Trophoblast cell (in vitro differentiated cells and primary cell): ENCODE measurements around the gene ADD1.

Experiments used
- DNase-seq, 2 donors: peaks; one replicate each; pipeline ENCODE4 v3.0.0-alpha.2; 2016
- H2AFZ ChIP-seq: 2 replicates; pipeline ENCODE4 v1.6.1; 2013; ENCODE audit warnings: low read length, moderate library complexity, mild to moderate bottlenecking; ENCODE audit not compliant: insufficient read depth, poor library complexity
- H2AK5ac ChIP-seq: 2 replicates; pipeline ENCODE4 v1.6.1; 2013; ENCODE audit warnings: mild to moderate bottlenecking, low read length
- H2BK120ac ChIP-seq: 2 replicates; pipeline ENCODE4 v1.6.1; 2013; ENCODE audit warnings: low read length, mild to moderate bottlenecking, moderate library complexity; ENCODE audit not compliant: insufficient read depth, poor library complexity
- H2BK12ac ChIP-seq: 2 replicates; pipeline ENCODE4 v1.6.1; 2013; ENCODE audit warnings: mild to moderate bottlenecking, low read length, moderate library complexity
- H2BK5ac ChIP-seq: 2 replicates; pipeline ENCODE4 v1.6.1; 2013; ENCODE audit warnings: low read length, low read depth, moderate library complexity, mild to moderate bottlenecking; ENCODE audit not compliant: poor library complexity
- H3K14ac ChIP-seq: 2 replicates; pipeline ENCODE4 v1.6.1; 2013; ENCODE audit warnings: mild to moderate bottlenecking, low read length
- H3K18ac ChIP-seq: 2 replicates; pipeline ENCODE4 v1.6.1; 2013; ENCODE audit warnings: mild to moderate bottlenecking, low read length
- H3K23ac ChIP-seq: 2 replicates; pipeline ENCODE4 v1.6.1; 2013; ENCODE audit warnings: low read length
- H3K27ac ChIP-seq: 2 replicates; pipeline ENCODE4 v1.5.1; 2013; ENCODE audit warnings: low read depth, mild to moderate bottlenecking, inconsistent platforms, low read length, moderate library complexity
- H3K27me3 ChIP-seq: 2 replicates; pipeline ENCODE4 v1.6.1; 2013; ENCODE audit warnings: inconsistent platforms, mild to moderate bottlenecking, low read length, moderate library complexity; ENCODE audit not compliant: insufficient read depth
- H3K36me3 ChIP-seq, 2 experiments: 1 replicate in 1 of 2; 2 replicates in 1 of 2; pipeline ENCODE4 v1.6.1; 2013; ENCODE audit warnings: low read length in 2 of 2, mild to moderate bottlenecking in 2 of 2, moderate library complexity in 1 of 2; ENCODE audit not compliant: insufficient read depth in 2 of 2, control insufficient read depth in 1 of 2
- H3K4ac ChIP-seq: 2 replicates; pipeline ENCODE4 v1.6.1; 2013; ENCODE audit warnings: low read depth, mild to moderate bottlenecking, low read length, moderate library complexity
- H3K4me1 ChIP-seq, 2 experiments: 1 replicate in 1 of 2; 2 replicates in 1 of 2; pipeline ENCODE4 v1.6.1; 2013; ENCODE audit warnings: low read length in 2 of 2, mild to moderate bottlenecking in 2 of 2, moderate library complexity in 1 of 2; ENCODE audit not compliant: insufficient read depth in 2 of 2, control insufficient read depth in 1 of 2
- H3K4me2 ChIP-seq: 2 replicates; pipeline ENCODE4 v1.6.1; 2013; ENCODE audit warnings: inconsistent platforms, mild to moderate bottlenecking, low read length, moderate library complexity
- H3K4me3 ChIP-seq: 2 replicates; pipeline ENCODE4 v1.5.1; 2013; ENCODE audit warnings: mild to moderate bottlenecking, low read depth, low read length, inconsistent platforms
- H3K79me1 ChIP-seq: one replicate; pipeline ENCODE4 v1.6.1; 2013; ENCODE audit warnings: low read length
- H3K79me2 ChIP-seq: 2 replicates; pipeline ENCODE4 v1.6.1; 2013; ENCODE audit warnings: low read length, mild to moderate bottlenecking; ENCODE audit not compliant: control insufficient read depth, insufficient read depth, poor library complexity
- H3K9ac ChIP-seq: 2 replicates; pipeline ENCODE4 v1.6.1; 2013; ENCODE audit warnings: mild to moderate bottlenecking, low read length
- H3K9me3 ChIP-seq: 2 replicates; pipeline ENCODE4 v1.6.1; 2013; ENCODE audit warnings: low read depth, mild to moderate bottlenecking, control low read depth, inconsistent platforms, low read length; ENCODE audit not compliant: insufficient read depth
- H4K12ac ChIP-seq: 2 replicates; pipeline ENCODE4 v1.6.1; 2013; ENCODE audit warnings: low read depth, mild to moderate bottlenecking, low read length, moderate library complexity
- H4K8ac ChIP-seq: 2 replicates; pipeline ENCODE4 v1.6.1; 2013; ENCODE audit warnings: low read depth, mild to moderate bottlenecking, low read length, moderate library complexity
- H4K91ac ChIP-seq: one replicate; pipeline ENCODE4 v1.6.1; 2013; ENCODE audit warnings: low read depth, mild to moderate bottlenecking, low read length, moderate library complexity
- WGBS: extraction: QIAGEN DNeasy Blood & Tissue Kit; methylation state at CpG from one replicate; pipeline ENCODE4 v1.1.7; 2013; ENCODE audit warnings: missing lambda C conversion rate; ENCODE audit not compliant: insufficient read length, insufficient coverage; ENCODE audit errors: extremely low coverage; 5-methylcytosine and 5-hydroxymethylcytosine counted together

ADD1 gene

DNA sequence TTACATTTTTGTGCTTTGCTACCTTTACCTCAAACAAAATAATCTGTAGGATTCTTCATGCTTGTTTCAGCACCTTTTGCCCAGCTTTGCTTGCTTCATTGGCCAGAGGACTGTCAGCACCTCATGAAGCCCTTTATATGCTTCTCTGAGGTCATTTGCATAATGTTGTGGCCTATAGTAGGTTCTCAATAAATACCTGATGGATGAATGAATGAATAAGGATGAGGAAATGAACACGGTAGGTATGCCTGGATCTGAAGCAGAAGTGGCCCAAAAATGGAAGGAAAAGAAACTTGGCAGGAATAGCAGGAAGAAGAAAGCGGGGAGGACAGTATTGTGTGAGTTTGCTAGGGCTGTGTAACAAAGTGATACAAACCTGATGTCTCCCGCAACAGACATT is 127.6 kb downstream of the ADD1 start:
- no peak overlapping the region for H2AFZ ChIP-seq

DNA sequence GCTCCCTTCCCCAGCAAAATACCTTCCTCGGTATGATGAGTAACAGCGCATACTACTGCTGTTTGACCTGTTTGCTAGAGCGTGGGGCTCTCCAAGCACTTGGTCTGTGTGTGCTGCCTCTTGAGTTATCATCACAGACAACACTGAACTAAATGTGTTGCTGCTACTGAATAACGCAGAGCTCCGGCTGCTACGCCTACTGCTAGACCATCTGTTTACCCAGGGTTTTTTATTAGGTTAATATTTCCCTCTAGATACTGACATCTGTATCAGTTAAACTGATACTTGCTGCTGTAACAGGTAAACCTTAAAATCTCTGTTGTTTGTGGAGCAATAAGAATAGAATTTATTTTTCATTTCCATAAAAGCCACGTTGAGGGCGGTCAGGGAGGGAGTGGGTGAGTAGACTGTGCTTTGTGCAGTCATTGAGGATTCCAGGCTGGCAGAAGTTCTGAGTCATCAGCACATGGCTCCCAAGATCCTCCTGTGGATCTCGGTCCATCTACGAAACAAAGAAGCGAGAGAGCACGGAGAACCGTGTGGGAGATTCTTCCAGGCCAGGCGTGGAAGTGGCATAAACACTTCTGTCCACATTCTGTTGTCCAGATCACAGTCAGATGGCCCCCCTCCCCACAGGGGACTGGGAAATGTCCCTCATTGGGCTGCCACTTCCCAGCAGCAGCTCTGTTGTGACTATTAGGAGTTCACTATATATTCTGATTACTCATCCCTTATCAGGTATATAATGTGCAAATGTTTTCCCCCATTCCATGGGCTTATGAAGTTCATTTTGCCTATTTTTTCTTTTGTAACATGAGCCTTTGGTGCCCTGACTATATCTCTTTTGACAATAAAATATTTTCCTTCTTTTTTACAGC is 133.8 kb downstream of the ADD1 start:
- no peak overlapping the region for H3K4me2 ChIP-seq
- no peak overlapping the region for H3K4ac ChIP-seq
- H3K23ac ChIP-seq, result no peak overlapping the region
- no peaks in the 10 kb centered on the region for H3K36me3 ChIP-seq
- H2BK5ac ChIP-seq, result no peak overlapping the region
- H4K8ac ChIP-seq, result peak overlapping the region; percentile 82
- H3K27me3 ChIP-seq, result no peaks in the 10 kb centered on the region
- peak overlapping the region; percentile 1 for H2AFZ ChIP-seq
- H3K14ac ChIP-seq, result no peak overlapping the region
- no peak overlapping the region for H4K12ac ChIP-seq
- DNase-seq, result peak; percentile 48 to 73
- peaks cover 11% of the 10 kb centered on the region for H3K9me3 ChIP-seq
- H3K9ac ChIP-seq, result no peak overlapping the region
- no peak overlapping the region for H2BK12ac ChIP-seq
- no peak overlapping the region for H2BK120ac ChIP-seq
- no peak overlapping the region for H2AK5ac ChIP-seq
- H3K4me1 ChIP-seq, result peaks cover 0 to 4% of the 10 kb centered on the region in 2 experiments
- H3K4me3 ChIP-seq, result no peak overlapping the region
- WGBS, result no CpG with 5 or more reads among the region's 14 CpGs
- no peaks in the 10 kb centered on the region for H3K79me1 ChIP-seq
- H3K18ac ChIP-seq, result no peak overlapping the region
- H4K91ac ChIP-seq, result no peak overlapping the region
- no peaks in the 10 kb centered on the region for H3K79me2 ChIP-seq
- no peak overlapping the region for H3K27ac ChIP-seq

More for the DNA sequence above, 127.6 kb downstream of the ADD1 start:
- H4K91ac ChIP-seq, result no peak overlapping the region
- no peak overlapping the region for H3K4ac ChIP-seq
- H3K36me3 ChIP-seq, result no peaks in the 10 kb centered on the region
- no peak overlapping the region for H2BK5ac ChIP-seq
- H3K4me3 ChIP-seq, result no peak overlapping the region
- no peak overlapping the region for H3K27ac ChIP-seq
- no peaks in the 10 kb centered on the region for H3K9me3 ChIP-seq
- peaks cover 0 to 3% of the 10 kb centered on the region in 2 experiments for H3K4me1 ChIP-seq
- no peak overlapping the region for H2AK5ac ChIP-seq
- H3K18ac ChIP-seq, result no peak overlapping the region
- no CpG with 5 or more reads among the region's 3 CpGs for WGBS
- H4K8ac ChIP-seq, result no peak overlapping the region
- H3K23ac ChIP-seq, result no peak overlapping the region
- no peaks in the 10 kb centered on the region for H3K79me2 ChIP-seq
- no peak for DNase-seq
- H3K79me1 ChIP-seq, result no peaks in the 10 kb centered on the region
- H2BK12ac ChIP-seq, result no peak overlapping the region
- H2BK120ac ChIP-seq, result no peak overlapping the region
- no peaks in the 10 kb centered on the region for H3K27me3 ChIP-seq
- no peak overlapping the region for H4K12ac ChIP-seq
- no peak overlapping the region for H3K14ac ChIP-seq
- H3K9ac ChIP-seq, result no peak overlapping the region
- no peak overlapping the region for H3K4me2 ChIP-seq
